HCT116 (cell line): ENCODE results near the gene CCDC192. TPM values are rescaled to one million over a fixed set of nuclear protein-coding genes. Genes with fewer than 3 reads are reported as not detected.

Source experiments
- ATAC-seq: fragments of 200-7000 bp; cut with Tn5 transposase; 2 replicates; pipeline ENCODE4 v1.9.1; 2020; ENCODE audit warnings: mild to moderate bottlenecking, moderate library complexity
- BruUV-seq: library from RNA; stranded (reverse); fragments of 400-500 nt; replicated peaks from 2 replicates; lab custom pipeline; 2021; lab: Mats Ljungman, UMichigan
- CTCF ChIA-PET: fragments of 300-600 bp; sonication (Branson Sonifier 250); formaldehyde crosslinking; loops from one replicate; lab custom pipeline; 2021; ENCODE audit warnings: antibody characterized with exemption; lab: Charles Lee
- POLR2A ChIA-PET: fragments of 300-600, 350-600 bp; sonication (Branson Sonifier 250); formaldehyde crosslinking; loops from one replicate; lab custom pipeline; 2021; ENCODE audit warnings: antibody characterized with exemption; lab: Charles Lee
- RAD21 ChIA-PET, 2 experiments: fragments of 300-600 bp; sonication (Branson Sonifier 250); formaldehyde crosslinking; loops; one replicate each; lab custom pipeline; 2023; ENCODE audit warnings: low total read pairs in 2 of 2; ENCODE audit not compliant: uncharacterized antibody in 2 of 2, unreplicated experiment in 2 of 2, low non-redundant PET in 1 of 2; lab: Charles Lee
- DNase-seq: peaks from one replicate; pipeline ENCODE4 v3.0.0-alpha.2; 2010; ENCODE audit warnings: low read depth, low spot score
- H2AFZ ChIP-seq: fragments of 200-600 bp; shearing (Covaris generic), sonication (generic); 2 replicates; pipeline ENCODE4 v1.6.1; 2017; ENCODE audit warnings: low read depth, mixed run types, mixed read lengths, antibody characterized with exemption, low read length; ENCODE audit not compliant: poor library complexity, severe bottlenecking
- H3K27ac ChIP-seq: 2 replicates; pipeline ENCODE4 v1.5.1; 2012; ENCODE audit warnings: low read depth, low read length
- H3K27me3 ChIP-seq: fragments of 200-600 bp; sonication (generic); 2 replicates; pipeline ENCODE4 v1.6.1; 2016; ENCODE audit warnings: mixed run types, low read length, mixed read lengths; ENCODE audit not compliant: insufficient read depth
- H3K36me3 ChIP-seq, 2 experiments: fragments of 200-500 bp in 1 of 2; fragments of 200-600 bp in 1 of 2; sonication (Bioruptor generic) in 1 of 2; sonication (generic) in 1 of 2; 2 replicates each; pipeline versions ENCODE4 v1.5.1 to v1.6.1; 2014 to 2016; ENCODE audit warnings: low read length in 2 of 2, inconsistent platforms in 1 of 2, mixed read lengths in 1 of 2, mixed run types in 1 of 2; ENCODE audit not compliant: insufficient read depth in 2 of 2, control insufficient read depth in 1 of 2
- H3K4me1 ChIP-seq, 2 experiments: fragments of 200-600 bp in 1 of 2; sonication (generic) in 1 of 2; 2 replicates each; pipeline versions ENCODE4 v1.5.1 to v1.6.1; 2012 to 2017; ENCODE audit warnings: low read length in 2 of 2, inconsistent platforms in 1 of 2, mild to moderate bottlenecking in 1 of 2, mixed read lengths in 1 of 2, mixed run types in 1 of 2, moderate library complexity in 1 of 2; ENCODE audit not compliant: insufficient read depth in 2 of 2, control insufficient read depth in 1 of 2
- H3K4me2 ChIP-seq: fragments of 200-600 bp; sonication (generic); 2 replicates; pipeline ENCODE4 v1.6.1; 2017; ENCODE audit warnings: mixed run types, low read length, mixed read lengths
- H3K4me3 ChIP-seq, 2 experiments: fragments of 200-600 bp in 1 of 2; sonication (generic) in 1 of 2; replicated peaks in 1 of 2; 2 replicates each; pipeline ENCODE4 v1.5.1; 2011 to 2016; ENCODE audit warnings: low read length in 2 of 2, control low read depth in 1 of 2, low read depth in 1 of 2, mild to moderate bottlenecking in 1 of 2, mixed read lengths in 1 of 2, mixed run types in 1 of 2
- H3K79me2 ChIP-seq: fragments of 200-600 bp; sonication (generic); 2 replicates; pipeline ENCODE4 v1.6.1; 2017; ENCODE audit warnings: mild to moderate bottlenecking, mixed run types, low read length, moderate library complexity, mixed read lengths; ENCODE audit not compliant: insufficient read depth
- H3K9ac ChIP-seq: fragments of 200-600 bp; sonication (generic); 2 replicates; pipeline ENCODE4 v1.6.1; 2016; ENCODE audit warnings: low read length, mixed read lengths
- H3K9me2 ChIP-seq: fragments of 200-600 bp; sonication (generic), shearing (Covaris generic); 2 replicates; pipeline ENCODE4 v1.6.1; 2017; ENCODE audit warnings: mixed run types, mild to moderate bottlenecking, moderate library complexity; ENCODE audit not compliant: insufficient read depth
- H3K9me3 ChIP-seq, 2 experiments: fragments of 200-500 bp in 1 of 2; fragments of 200-600 bp in 1 of 2; sonication (Bioruptor generic) in 1 of 2; sonication (generic) in 1 of 2; 2 replicates each; pipeline ENCODE4 v1.6.1; 2014 to 2017; ENCODE audit warnings: low read length in 2 of 2, mixed read lengths in 2 of 2, inconsistent platforms in 1 of 2, low read depth in 1 of 2, mild to moderate bottlenecking in 1 of 2, mixed run types in 1 of 2, moderate library complexity in 1 of 2; ENCODE audit not compliant: control insufficient read depth in 1 of 2, insufficient read depth in 1 of 2
- H4K20me1 ChIP-seq: fragments of 200-600 bp; sonication (generic), shearing (Covaris generic); 2 replicates; pipeline ENCODE4 v1.6.1; 2017; ENCODE audit warnings: mixed run types, mild to moderate bottlenecking, moderate library complexity; ENCODE audit not compliant: insufficient read depth
- EGR1 ChIP-seq: IDR thresholded peaks from 2 replicates; pipeline ENCODE4 v1.6.1; 2012; ENCODE audit warnings: low read depth
- ELF1 ChIP-seq: IDR thresholded peaks from 2 replicates; pipeline ENCODE4 v1.6.1; 2012; ENCODE audit warnings: low read depth, borderline replicate concordance
- EZH2phosphoT487 ChIP-seq: fragments of 200-600 bp; IDR thresholded peaks from 2 replicates; pipeline ENCODE4 v1.6.1; 2018; ENCODE audit warnings: antibody characterized with exemption, borderline replicate concordance
- FOSL1 ChIP-seq: IDR thresholded peaks from 2 replicates; pipeline ENCODE4 v1.6.1; 2012; ENCODE audit warnings: low read depth
- JUND ChIP-seq: IDR thresholded peaks from 2 replicates; pipeline ENCODE4 v1.6.1; 2012
- POLR2AphosphoS5 ChIP-seq: IDR thresholded peaks from 2 replicates; pipeline ENCODE4 v1.6.1; 2011; ENCODE audit warnings: mild to moderate bottlenecking, low read depth, low read length, moderate library complexity
- RAD21 ChIP-seq: IDR thresholded peaks from 2 replicates; pipeline ENCODE4 v1.6.1; 2012; ENCODE audit warnings: low read depth, mild to moderate bottlenecking
- SIN3A ChIP-seq: IDR thresholded peaks from 2 replicates; pipeline ENCODE4 v1.6.1; 2012; ENCODE audit warnings: low read depth
- SP1 ChIP-seq: IDR thresholded peaks from 2 replicates; pipeline ENCODE4 v1.6.1; 2012; ENCODE audit warnings: low read depth
- ZNF274 ChIP-seq: fragments of 200-500 bp; sonication (Bioruptor generic); IDR thresholded peaks from 2 replicates; pipeline ENCODE4 v1.6.1; 2014; ENCODE audit warnings: mild to moderate bottlenecking, low read depth, low read length, inconsistent platforms
- intact Hi-C: fragments of 100-400 bp; cut with micrococcal nuclease; formaldehyde crosslinking; loops from 2 replicates; pipeline ENCODE4 v1.10.0; 2022
- total RNA-seq: library from RNA; stranded (reverse); gene quantifications from one replicate; pipeline ENCODE4 v1.2.1, GENCODE V29; 2021; ENCODE audit not compliant: unreplicated experiment
- TF ChIP-seq, protein P1 (sequence below): IDR thresholded peaks from 2 replicates; pipeline ENCODE4 v1.6.1; 2012; ENCODE audit warnings: low read depth

The CCDC192 gene
- total RNA-seq, 1 experiment from 2014 or later, result not detected

DNA sequence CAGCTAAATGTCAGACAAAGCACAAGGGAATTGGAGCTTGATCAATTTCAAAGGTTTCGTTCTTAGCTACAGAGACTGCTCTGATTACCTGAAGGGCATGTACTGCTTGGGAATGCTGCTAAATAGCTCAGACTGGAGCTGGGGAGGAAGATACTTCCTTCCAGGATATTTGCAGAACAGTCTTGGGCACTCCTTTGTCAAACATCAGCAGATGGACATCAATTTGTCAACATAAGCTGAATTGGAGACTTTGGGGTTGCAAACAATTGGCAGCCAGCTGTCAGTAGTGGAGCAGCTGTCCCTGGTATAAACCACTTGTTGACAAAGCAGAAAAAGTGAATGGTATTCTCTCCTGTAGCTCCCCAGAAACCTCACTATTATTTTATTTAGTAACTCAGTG lies 182.0 kb downstream of the CCDC192 start:
- RAD21 ChIA-PET, result no interaction called here
- intact Hi-C loops, result no loop called here

More for the DNA sequence above, 182.0 kb downstream of the CCDC192 start:
- DNase-seq, result no peak
- no peak overlapping the region for H3K27ac ChIP-seq
- TF ChIP-seq JUND (no peak), EZH2phosphoT487 (no peak), ELF1 (no peak), SP1 (no peak), RAD21 (no peak), EGR1 (no peak), ZNF274 (no peak), FOSL1 (no peak), POLR2AphosphoS5 (no peak), SIN3A (no peak)
- TF ChIP-seq, protein P1, sequence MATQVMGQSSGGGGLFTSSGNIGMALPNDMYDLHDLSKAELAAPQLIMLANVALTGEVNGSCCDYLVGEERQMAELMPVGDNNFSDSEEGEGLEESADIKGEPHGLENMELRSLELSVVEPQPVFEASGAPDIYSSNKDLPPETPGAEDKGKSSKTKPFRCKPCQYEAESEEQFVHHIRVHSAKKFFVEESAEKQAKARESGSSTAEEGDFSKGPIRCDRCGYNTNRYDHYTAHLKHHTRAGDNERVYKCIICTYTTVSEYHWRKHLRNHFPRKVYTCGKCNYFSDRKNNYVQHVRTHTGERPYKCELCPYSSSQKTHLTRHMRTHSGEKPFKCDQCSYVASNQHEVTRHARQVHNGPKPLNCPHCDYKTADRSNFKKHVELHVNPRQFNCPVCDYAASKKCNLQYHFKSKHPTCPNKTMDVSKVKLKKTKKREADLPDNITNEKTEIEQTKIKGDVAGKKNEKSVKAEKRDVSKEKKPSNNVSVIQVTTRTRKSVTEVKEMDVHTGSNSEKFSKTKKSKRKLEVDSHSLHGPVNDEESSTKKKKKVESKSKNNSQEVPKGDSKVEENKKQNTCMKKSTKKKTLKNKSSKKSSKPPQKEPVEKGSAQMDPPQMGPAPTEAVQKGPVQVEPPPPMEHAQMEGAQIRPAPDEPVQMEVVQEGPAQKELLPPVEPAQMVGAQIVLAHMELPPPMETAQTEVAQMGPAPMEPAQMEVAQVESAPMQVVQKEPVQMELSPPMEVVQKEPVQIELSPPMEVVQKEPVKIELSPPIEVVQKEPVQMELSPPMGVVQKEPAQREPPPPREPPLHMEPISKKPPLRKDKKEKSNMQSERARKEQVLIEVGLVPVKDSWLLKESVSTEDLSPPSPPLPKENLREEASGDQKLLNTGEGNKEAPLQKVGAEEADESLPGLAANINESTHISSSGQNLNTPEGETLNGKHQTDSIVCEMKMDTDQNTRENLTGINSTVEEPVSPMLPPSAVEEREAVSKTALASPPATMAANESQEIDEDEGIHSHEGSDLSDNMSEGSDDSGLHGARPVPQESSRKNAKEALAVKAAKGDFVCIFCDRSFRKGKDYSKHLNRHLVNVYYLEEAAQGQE, result no peak
- TF ChIP-seq, all 23 proteins: peak for 0
- no peaks in the 10 kb centered on the region for H3K27me3 ChIP-seq
- no peaks in the 10 kb centered on the region for H3K79me2 ChIP-seq
- no peaks in the 10 kb centered on the region for H3K36me3 ChIP-seq
- no peaks in the 10 kb centered on the region for H3K9me2 ChIP-seq
- H3K9ac ChIP-seq, result no peak overlapping the region
- ChIA-PET CTCF (interaction anchor here (1.0 kb wide), 1 partner anchor 9 kb away, joined by 3 read pairs; no protein-coding TSS in a partner anchor), POLR2A (no interaction called here)
- H2AFZ ChIP-seq, result no peak overlapping the region
- ATAC-seq, result no peak
- H3K4me2 ChIP-seq, result no peak overlapping the region
- H3K9me3 ChIP-seq, result no peaks in the 10 kb centered on the region
- H3K4me3 ChIP-seq, result no peak overlapping the region
- no peaks in the 10 kb centered on the region for H4K20me1 ChIP-seq
- BruUV-seq, result no TSS peak
- H3K4me1 ChIP-seq, result no peaks in the 10 kb centered on the region; a peak in 1 of 4 replicates
